Measurements from ENCODE around the gene WT1. TPM values are rescaled to one million over a fixed set of nuclear protein-coding genes. Genes with fewer than 3 reads are reported as not detected.

WT1 gene
- total and polyA plus RNA-seq, 4 donors: 0.05 to 0.06 TPM; not detected in 2

- Histone ChIP-seq H3K9me3 (ENCODE audit: control insufficient read depth in 4 of 4, low read length in 3 of 4) (peaks cover 0 to 3% (median 0%) of the 10 kb centered on the region in 4 donors), H3K36me3 (ENCODE audit: control insufficient read depth in 4 of 4, insufficient read depth in 3 of 4, low read depth in 1 of 4, low read length in 3 of 4) (no peaks in the 10 kb centered on the region), H3K27me3 (ENCODE audit: control insufficient read depth in 4 of 4, insufficient read depth in 4 of 4, low read length in 3 of 4) (peaks cover 4 to 44% (median 26%) of the 10 kb centered on the region in 4 donors), H3K27ac (ENCODE audit: low read depth in 1 of 2, low read length in 2 of 2) (no peak overlapping the region), H3K9ac (ENCODE audit: low read depth in 1 of 2, low read length in 2 of 2) (no peak overlapping the region), H3K4me3 (ENCODE audit: low read depth in 1 of 3, low read length in 3 of 3) (no peak overlapping the region), H3K4me1 (ENCODE audit: control insufficient read depth in 4 of 4, insufficient read depth in 4 of 4, low read length in 3 of 4) (peaks cover 1 to 25% (median 18%) of the 10 kb centered on the region in 4 donors)
- WGBS: 35% methylated on average over 5 of the region's 5 CpGs
- DNase-seq (ENCODE audit: low spot score): no peak
- TF ChIP-seq JUND (IDR thresholded peaks at IDR 0.05) (no peak), FOXA1 (IDR thresholded peaks at IDR 0.05) (no peak), HNF4A (conservative IDR thresholded peaks at IDR 0.05) (no peak), SP1 (IDR thresholded peaks at IDR 0.05) (no peak), ZBTB33 (IDR thresholded peaks at IDR 0.05) (no peak), YY1 (IDR thresholded peaks at IDR 0.05) (no peak), REST (IDR thresholded peaks at IDR 0.05) (no peak), EGR1 (IDR thresholded peaks at IDR 0.05; ENCODE audit: low read depth in 2 of 2) (no peak), TAF1 (conservative IDR thresholded peaks at IDR 0.05) (no peak), CTCF (IDR thresholded peaks at IDR 0.05; ENCODE audit: low read depth, low read length, missing input control) (no peak), MAX (IDR thresholded peaks at IDR 0.05) (no peak), HNF4G (IDR thresholded peaks at IDR 0.05) (no peak), GABPA (IDR thresholded peaks at IDR 0.05 in 1 of 2, conservative IDR thresholded peaks at IDR 0.05 in 1 of 2) (no peak), RAD21 (IDR thresholded peaks at IDR 0.05) (no peak), NR2F2 (IDR thresholded peaks at IDR 0.05) (no peak)
Observed at GRCh38 chr11:32429477-32429876, 5.9 kb downstream of the WT1 start.

- DNase-seq (ENCODE audit: low spot score): no peak
- TF ChIP-seq RAD21 (IDR thresholded peaks at IDR 0.05) (no peak), FOXA1 (IDR thresholded peaks at IDR 0.05) (no peak), REST (IDR thresholded peaks at IDR 0.05) (no peak), HNF4A (conservative IDR thresholded peaks at IDR 0.05) (no peak), GABPA (IDR thresholded peaks at IDR 0.05 in 1 of 2, conservative IDR thresholded peaks at IDR 0.05 in 1 of 2) (no peak), RXRA (IDR thresholded peaks at IDR 0.05) (no peak)
- H3K4me3 ChIP-seq (ENCODE audit: low read depth in 1 of 3, low read length in 3 of 3): no peak overlapping the region
- H3K9ac ChIP-seq (ENCODE audit: low read depth in 1 of 2, low read length in 2 of 2): no peak overlapping the region
- H3K27ac ChIP-seq (ENCODE audit: low read depth in 1 of 2, low read length in 2 of 2): no peak overlapping the region
- peaks cover 5 to 41% (median 25%) of the 10 kb centered on the region in 4 donors for H3K27me3 ChIP-seq (ENCODE audit: control insufficient read depth in 4 of 4, insufficient read depth in 4 of 4, low read length in 3 of 4)
- 15% methylated on average over 31 of the region's 31 CpGs for WGBS
- H3K4me1 ChIP-seq (ENCODE audit: control insufficient read depth in 4 of 4, insufficient read depth in 4 of 4, low read length in 3 of 4): peaks cover 1 to 18% (median 14%) of the 10 kb centered on the region in 4 donors
- no peaks in the 10 kb centered on the region for H3K36me3 ChIP-seq (ENCODE audit: control insufficient read depth in 4 of 4, insufficient read depth in 3 of 4, low read depth in 1 of 4, low read length in 3 of 4)
- peaks cover 0 to 3% (median 0%) of the 10 kb centered on the region in 4 donors for H3K9me3 ChIP-seq (ENCODE audit: control insufficient read depth in 4 of 4, low read length in 3 of 4)
Observed at GRCh38 chr11:32428665-32429303, 6.6 kb downstream of the WT1 start.

All from liver (tissue), 9 donors.